HG03354 (cell line): ENCODE data around the gene ELOVL5.
"Not testable (repeated sequence)": the region's sequence is repeated elsewhere in the genome, so short reads cannot be mapped to it uniquely, and the experiment has no call there.

Source experiments
- ATAC-seq: cut with Tn5 transposase; IDR thresholded peaks from one replicate; pipeline ENCODE4 v1.9.1; 2021; ENCODE audit warnings: mild to moderate bottlenecking; ENCODE audit not compliant: unreplicated experiment, poor library complexity, severe bottlenecking

ELOVL5 gene

GRCh38 chr6:53333439-53334408, 15.0 kb downstream of the ELOVL5 start:
- ATAC-seq: no peak

GRCh38 chr6:53331678-53332077, 17.1 kb downstream of the ELOVL5 start:
- no peak for ATAC-seq

GRCh38 chr6:53330137-53330536, 18.6 kb downstream of the ELOVL5 start:
- ATAC-seq: no peak

- no peak for ATAC-seq
Observed at GRCh38 chr6:53328375-53328774, 20.4 kb downstream of the ELOVL5 start.

GRCh38 chr6:53327017-53327395, 21.7 kb downstream of the ELOVL5 start:
- no peak for ATAC-seq

GRCh38 chr6:53326372-53327016, 22.3 kb downstream of the ELOVL5 start:
- no peak for ATAC-seq

- ATAC-seq: no peak
Observed at GRCh38 chr6:53325785-53326184, 23.0 kb downstream of the ELOVL5 start.

- no peak for ATAC-seq
Observed at GRCh38 chr6:53322188-53323029, 26.3 kb downstream of the ELOVL5 start.

- no peak for ATAC-seq
Observed at GRCh38 chr6:53321701-53322100, 27.0 kb downstream of the ELOVL5 start.

- ATAC-seq: no peak
Observed at GRCh38 chr6:53320964-53321363, 27.8 kb downstream of the ELOVL5 start.

GRCh38 chr6:53318429-53318828, 30.3 kb downstream of the ELOVL5 start:
- no peak for ATAC-seq

- no peak for ATAC-seq
Observed at GRCh38 chr6:53317861-53318260, 30.9 kb downstream of the ELOVL5 start.

- not testable (repeated sequence) for ATAC-seq
Observed at GRCh38 chr6:53317299-53317698, 31.5 kb downstream of the ELOVL5 start.

- ATAC-seq: no peak
Observed at GRCh38 chr6:53316142-53316541, 32.6 kb downstream of the ELOVL5 start.

- ATAC-seq: no peak
Observed at GRCh38 chr6:53315086-53315724, 33.5 kb downstream of the ELOVL5 start.

- no peak for ATAC-seq
Observed at GRCh38 chr6:53313784-53314400, 34.9 kb downstream of the ELOVL5 start.

GRCh38 chr6:53312355-53312754, 36.4 kb downstream of the ELOVL5 start:
- no peak for ATAC-seq

- no peak for ATAC-seq
Observed at GRCh38 chr6:53311586-53311935, 37.2 kb downstream of the ELOVL5 start.

- ATAC-seq: no peak
Observed at GRCh38 chr6:53310771-53311585, 37.8 kb downstream of the ELOVL5 start.
